Neuronal stem cell (in vitro differentiated cells): ENCODE measurements around the gene AACS.
A peak's percentile ranks its signal among the peaks of the same experiment; 100 is the strongest.
"Not testable (repeated sequence)": the region's sequence is repeated elsewhere in the genome, so short reads cannot be mapped to it uniquely, and the experiment has no call there.

Experiments used
- DNase-seq: peaks from one replicate; pipeline ENCODE4 v3.0.0-alpha.2; 2013; ENCODE audit warnings: low spot score
- H2AFZ ChIP-seq: one replicate; pipeline ENCODE4 v1.6.1; 2013; ENCODE audit warnings: mild to moderate bottlenecking, low read length, inconsistent platforms
- H2AK5ac ChIP-seq: 2 replicates; pipeline ENCODE4 v1.6.1; 2013; ENCODE audit warnings: low read depth, mild to moderate bottlenecking, inconsistent platforms, low read length, moderate library complexity, mixed read lengths
- H2BK120ac ChIP-seq: 2 replicates; pipeline ENCODE4 v1.6.1; 2013; ENCODE audit warnings: low read depth, mild to moderate bottlenecking, inconsistent platforms, low read length, moderate library complexity, mixed read lengths
- H2BK12ac ChIP-seq: one replicate; pipeline ENCODE4 v1.6.1; 2013; ENCODE audit warnings: low read length, inconsistent platforms
- H2BK15ac ChIP-seq: 2 replicates; pipeline ENCODE4 v1.6.1; 2013; ENCODE audit warnings: mild to moderate bottlenecking, low read length, inconsistent platforms, mixed read lengths
- H2BK5ac ChIP-seq: one replicate; pipeline ENCODE4 v1.6.1; 2013; ENCODE audit warnings: inconsistent platforms, mild to moderate bottlenecking, low read length, moderate library complexity
- H3K14ac ChIP-seq: one replicate; pipeline ENCODE4 v1.6.1; 2013; ENCODE audit warnings: low read length, inconsistent platforms
- H3K18ac ChIP-seq: 2 replicates; pipeline ENCODE4 v1.6.1; 2013; ENCODE audit warnings: low read length, inconsistent platforms
- H3K23ac ChIP-seq: 2 replicates; pipeline ENCODE4 v1.6.1; 2013; ENCODE audit warnings: low read depth, mild to moderate bottlenecking, mixed read lengths, low read length, inconsistent platforms; ENCODE audit not compliant: poor library complexity
- H3K27ac ChIP-seq: replicated peaks from 3 replicates; pipeline ENCODE4 v1.5.1; 2013; ENCODE audit warnings: low read length, inconsistent platforms
- H3K27me3 ChIP-seq, 3 experiments: 2 replicates each; pipeline ENCODE4 v1.6.1; 2013; ENCODE audit warnings: low read length in 3 of 3, mild to moderate bottlenecking in 2 of 3, inconsistent platforms in 1 of 3, low read depth in 1 of 3, mixed read lengths in 1 of 3, moderate library complexity in 1 of 3; ENCODE audit not compliant: control insufficient read depth in 3 of 3, insufficient read depth in 3 of 3
- H3K36me3 ChIP-seq, 2 donors: replicated peaks in 1 of 2; 2 replicates each; pipeline ENCODE4 v1.6.1; 2013; ENCODE audit warnings: low read length in 2 of 2; ENCODE audit not compliant: control insufficient read depth in 2 of 2, insufficient read depth in 2 of 2
- H3K4ac ChIP-seq: 2 replicates; pipeline ENCODE4 v1.6.1; 2013; ENCODE audit warnings: inconsistent platforms, mild to moderate bottlenecking, low read length, moderate library complexity
- H3K4me1 ChIP-seq, 2 donors: 1 replicate in 1 of 2; 2 replicates in 1 of 2; pipeline ENCODE4 v1.6.1; 2013; ENCODE audit warnings: low read length in 2 of 2, low read depth in 1 of 2; ENCODE audit not compliant: control insufficient read depth in 2 of 2, insufficient read depth in 1 of 2
- H3K4me2 ChIP-seq: one replicate; pipeline ENCODE4 v1.6.1; 2013; ENCODE audit warnings: mild to moderate bottlenecking, low read length, inconsistent platforms; ENCODE audit not compliant: insufficient read depth, poor library complexity, severe bottlenecking
- H3K4me3 ChIP-seq, 2 donors: 2 replicates each; pipeline ENCODE4 v1.5.1; 2013; ENCODE audit warnings: low read length in 2 of 2, mild to moderate bottlenecking in 2 of 2, inconsistent platforms in 1 of 2, moderate library complexity in 1 of 2
- H3K79me1 ChIP-seq: one replicate; pipeline ENCODE4 v1.6.1; 2013; ENCODE audit warnings: low read depth, mild to moderate bottlenecking, inconsistent platforms, low read length, moderate library complexity
- H3K9ac ChIP-seq: one replicate; pipeline ENCODE4 v1.6.1; 2013; ENCODE audit warnings: mild to moderate bottlenecking, low read depth, low read length, inconsistent platforms; ENCODE audit not compliant: poor library complexity
- H3K9me3 ChIP-seq, 2 donors: replicated peaks in 1 of 2; 2 replicates each; pipeline versions ENCODE3 to v1.6.1; 2013; ENCODE audit warnings: low read length in 2 of 2, mild to moderate bottlenecking in 2 of 2, inconsistent platforms in 1 of 2, low read depth in 1 of 2, mixed read lengths in 1 of 2, moderate library complexity in 1 of 2; ENCODE audit not compliant: control insufficient read depth in 2 of 2, insufficient read depth in 1 of 2
- H4K8ac ChIP-seq: one replicate; pipeline ENCODE4 v1.6.1; 2013; ENCODE audit warnings: low read depth, mild to moderate bottlenecking, inconsistent platforms, low read length, moderate library complexity
- H4K91ac ChIP-seq: one replicate; pipeline ENCODE4 v1.6.1; 2013; ENCODE audit warnings: low read length, low read depth, mild to moderate bottlenecking, inconsistent platforms; ENCODE audit not compliant: poor library complexity
- WGBS, 2 donors: extraction: QIAGEN DNeasy Blood & Tissue Kit; methylation state at CpG; one replicate each; pipeline ENCODE4 v1.1.7; 2013; ENCODE audit warnings: missing lambda C conversion rate in 2 of 2, mixed read lengths in 1 of 2; ENCODE audit not compliant: insufficient read length in 2 of 2, insufficient replicate concordance in 1 of 2; ENCODE audit errors: extremely low coverage in 2 of 2; 5-methylcytosine and 5-hydroxymethylcytosine counted together

Gene AACS

DNA sequence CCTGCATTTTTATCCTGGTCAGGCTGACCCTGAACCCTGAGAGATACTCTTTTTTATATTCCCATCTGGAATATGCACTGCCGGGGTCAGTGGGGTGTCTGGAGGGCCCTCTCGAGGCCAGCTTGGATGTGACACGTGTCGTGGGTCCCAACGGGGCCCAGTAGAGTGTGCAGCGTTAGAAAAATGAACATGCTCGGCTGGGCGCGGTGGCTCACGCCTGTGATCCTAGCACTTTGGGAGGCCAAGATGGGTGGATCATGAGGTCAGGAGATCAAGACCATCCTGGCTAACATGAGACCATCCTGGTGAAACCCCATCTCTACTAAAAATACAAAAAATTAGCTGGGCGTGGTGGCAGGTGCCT, 76.0 kb downstream of the AACS start:
- H3K9me3 ChIP-seq, H3K4me1 ChIP-seq, H3K36me3 ChIP-seq, H4K8ac ChIP-seq, H3K4me3 ChIP-seq, H2BK15ac ChIP-seq, H4K91ac ChIP-seq, H3K4me2 ChIP-seq, H3K14ac ChIP-seq, H3K23ac ChIP-seq, H2BK12ac ChIP-seq, H2AK5ac ChIP-seq, H3K27ac ChIP-seq, H3K4ac ChIP-seq, H3K18ac ChIP-seq, H3K27me3 ChIP-seq, H2AFZ ChIP-seq, DNase-seq, H2BK5ac ChIP-seq, H3K79me1 ChIP-seq, H2BK120ac ChIP-seq, H3K9ac ChIP-seq: not testable (repeated sequence)
- WGBS, 2 donors = no CpG with 5 or more reads among the region's 11 CpGs

DNA sequence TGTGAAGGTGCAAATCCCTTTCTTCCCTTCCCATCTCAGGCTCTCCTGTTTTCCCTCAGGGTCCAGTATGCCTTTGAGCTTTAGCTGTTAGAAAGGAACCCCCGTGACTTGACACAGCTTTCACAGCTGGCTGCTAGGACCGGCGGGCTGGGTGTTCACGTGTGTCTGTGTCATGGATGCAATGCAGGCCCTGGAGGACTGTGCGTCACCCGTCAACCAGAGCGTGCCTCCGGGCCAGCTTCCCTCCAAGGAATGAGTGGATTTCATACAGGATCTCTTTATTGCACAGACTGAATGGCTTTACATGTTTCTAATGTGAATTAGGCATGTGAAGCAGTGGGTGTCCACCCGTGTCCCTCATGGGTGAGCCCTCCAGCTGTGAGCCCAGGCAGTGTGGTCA, 77.4 kb downstream of the AACS start:
- Histone ChIP-seq H3K9me3 (no peaks in the 10 kb centered on the region), H3K27me3 (peaks cover 0 to 3% (median 0%) of the 10 kb centered on the region in 3 experiments), H4K91ac (no peak overlapping the region), H3K4me2 (no peak overlapping the region), H2BK120ac (no peak overlapping the region), H3K23ac (no peak overlapping the region), H3K9ac (no peak overlapping the region), H3K27ac (no peak overlapping the region), H2BK15ac (no peak overlapping the region), H2AK5ac (no peak overlapping the region), H3K79me1 (no peaks in the 10 kb centered on the region), H2BK12ac (no peak overlapping the region), H3K4me1 (peaks cover 0 to 5% of the 10 kb centered on the region in 2 donors), H3K4me3 (no peak overlapping the region), H4K8ac (no peak overlapping the region), H2BK5ac (no peak overlapping the region), H3K14ac (no peak overlapping the region), H2AFZ (no peak overlapping the region), H3K4ac (no peak overlapping the region), H3K36me3 (peaks cover 0 to 2% of the 10 kb centered on the region in 2 donors), H3K18ac (no peak overlapping the region)
- no peak for DNase-seq
- no CpG with 5 or more reads among the region's 9 CpGs for WGBS, 2 donors

DNA sequence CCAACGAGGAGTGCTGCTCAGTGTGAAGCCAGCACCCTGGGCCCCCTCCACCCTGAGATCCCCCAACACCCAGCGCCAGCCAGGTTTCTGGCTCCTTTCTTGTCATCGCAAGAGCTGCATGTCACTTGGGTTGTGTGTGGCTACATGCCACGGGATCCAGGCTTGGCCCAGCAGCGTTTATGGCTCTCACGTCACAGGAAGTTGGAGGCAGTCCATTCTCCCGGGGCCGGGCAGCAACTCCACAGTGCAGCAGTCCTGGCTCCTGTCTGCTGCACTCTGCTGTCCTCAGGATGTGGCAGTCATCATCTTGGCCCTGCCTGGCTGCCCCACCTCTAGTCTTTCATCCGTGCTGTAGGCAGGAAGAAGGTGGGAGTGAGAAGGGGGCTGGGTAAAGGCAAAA, 78.3 kb downstream of the AACS start:
- Histone ChIP-seq H3K27ac (no peak overlapping the region), H2BK15ac (no peak overlapping the region), H3K4me1 (peaks cover 0 to 1% of the 10 kb centered on the region in 2 donors), H4K91ac (no peak overlapping the region), H2BK12ac (no peak overlapping the region), H3K9me3 (no peaks in the 10 kb centered on the region), H3K23ac (peak overlapping the region; percentile 38), H2AFZ (no peak overlapping the region), H3K4ac (no peak overlapping the region), H3K4me3 (no peak overlapping the region), H3K4me2 (no peak overlapping the region), H2BK120ac (no peak overlapping the region), H3K79me1 (no peaks in the 10 kb centered on the region), H4K8ac (no peak overlapping the region), H3K27me3 (peaks cover 0 to 3% (median 0%) of the 10 kb centered on the region in 3 experiments), H3K14ac (peak overlapping the region; percentile 22), H2BK5ac (no peak overlapping the region), H3K36me3 (peaks cover 0 to 2% of the 10 kb centered on the region in 2 donors), H2AK5ac (no peak overlapping the region), H3K18ac (peak overlapping the region; percentile 33), H3K9ac (no peak overlapping the region)
- WGBS, 2 donors = no CpG with 5 or more reads among the region's 9 CpGs
- no peak for DNase-seq

DNA sequence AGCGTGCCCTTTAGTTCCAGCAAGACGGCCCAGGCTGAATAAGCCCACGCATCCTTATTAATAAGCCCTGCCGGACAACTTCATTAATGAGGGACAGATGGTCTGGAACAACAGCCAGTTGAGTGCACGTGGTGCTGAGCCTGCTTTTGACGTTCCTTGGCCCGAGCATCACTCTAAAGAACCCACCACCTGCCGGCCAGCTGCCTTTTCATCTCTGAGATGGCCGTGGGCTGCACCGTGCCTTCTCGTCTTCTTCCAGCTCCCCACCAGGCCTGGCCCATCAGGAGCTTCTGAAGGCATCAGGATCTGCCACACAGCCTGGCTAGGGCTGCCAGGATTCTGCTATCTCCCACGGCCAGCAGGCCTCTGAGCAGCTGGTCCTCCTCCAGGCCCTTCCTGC, 80.0 kb downstream of the AACS start:
- no peak overlapping the region for H3K4me2 ChIP-seq
- no peaks in the 10 kb centered on the region for H3K9me3 ChIP-seq
- no peak overlapping the region for H4K8ac ChIP-seq
- H3K4me3 ChIP-seq = no peak overlapping the region
- peak overlapping the region; percentile 5 for H3K18ac ChIP-seq
- peak overlapping the region; percentile 30 for H4K91ac ChIP-seq
- no peak overlapping the region for H3K23ac ChIP-seq
- peaks cover 0 to 1% of the 10 kb centered on the region in 2 donors for H3K4me1 ChIP-seq
- H3K36me3 ChIP-seq = no peaks in the 10 kb centered on the region
- WGBS, 2 donors = no CpG with 5 or more reads among the region's 12 CpGs
- H3K4ac ChIP-seq = no peak overlapping the region
- no peak overlapping the region for H3K27ac ChIP-seq
- H3K14ac ChIP-seq = no peak overlapping the region
- no peak overlapping the region for H2BK12ac ChIP-seq
- peaks cover 0 to 3% (median 0%) of the 10 kb centered on the region in 3 experiments for H3K27me3 ChIP-seq
- no peaks in the 10 kb centered on the region for H3K79me1 ChIP-seq
- H2AK5ac ChIP-seq = peak overlapping the region; percentile 23
- no peak overlapping the region for H3K9ac ChIP-seq
- no peak overlapping the region for H2BK5ac ChIP-seq
- H2AFZ ChIP-seq = no peak overlapping the region
- H2BK15ac ChIP-seq = no peak overlapping the region
- DNase-seq = no peak
- H2BK120ac ChIP-seq = no peak overlapping the region
